Astrocyte of the cerebellum (primary cell): ENCODE data around the gene DNAH11.

Experiments used
- DNase-seq: peaks from one replicate; pipeline ENCODE4 v3.0.0-alpha.2; 2011; ENCODE audit warnings: low read depth
- H3K4me3 ChIP-seq: 2 replicates; pipeline ENCODE4 v1.5.1; 2011; ENCODE audit warnings: mild to moderate bottlenecking, low read depth, low read length, moderate library complexity
- CTCF ChIP-seq: IDR thresholded peaks from 2 replicates; pipeline ENCODE4 v1.5.1; 2012; ENCODE audit warnings: low read length, low read depth, moderate library complexity, mild to moderate bottlenecking; ENCODE audit errors: missing control alignments
- in situ Hi-C: cut with HindIII; loops from 2 replicates; pipeline ENCODE4 v1.10.0; 2017; ENCODE audit warnings: low sequenced_read_pairs

Gene DNAH11

GRCh38 chr7:21636694-21637093 is 93.9 kb downstream of the DNAH11 start:
- in situ Hi-C loops, result no loop called here
- no peak for DNase-seq
- H3K4me3 ChIP-seq, result no peak overlapping the region
- TF ChIP-seq CTCF, result no peak

GRCh38 chr7:21639206-21639868 is 96.5 kb downstream of the DNAH11 start:
- H3K4me3 ChIP-seq, result no peak overlapping the region
- in situ Hi-C loops, result no loop called here
- no peak for TF ChIP-seq CTCF
- no peak for DNase-seq

GRCh38 chr7:21640105-21640504 is 97.3 kb downstream of the DNAH11 start:
- no peak for DNase-seq
- no peak for TF ChIP-seq CTCF
- H3K4me3 ChIP-seq, result no peak overlapping the region
- in situ Hi-C loops, result no loop called here

- in situ Hi-C loops, result no loop called here
- DNase-seq, result no peak
- H3K4me3 ChIP-seq, result no peak overlapping the region
- TF ChIP-seq CTCF, result no peak
Observed at GRCh38 chr7:21641546-21641945, 98.7 kb downstream of the DNAH11 start.

- peak; percentile 76 for DNase-seq
- H3K4me3 ChIP-seq, result no peak overlapping the region
- in situ Hi-C loops, result no loop called here
- TF ChIP-seq CTCF, result no peak
Observed at GRCh38 chr7:21642422-21642821, 99.6 kb downstream of the DNAH11 start.

- in situ Hi-C loops, result no loop called here
Observed at GRCh38 chr7:21651697-21652096, 108.9 kb downstream of the DNAH11 start.

More at GRCh38 chr7:21651697-21652096, 108.9 kb downstream of the DNAH11 start:
- DNase-seq, result no peak
- H3K4me3 ChIP-seq, result no peak overlapping the region
- no peak for TF ChIP-seq CTCF
